Measurements from ENCODE around the gene PGA3.
"Not testable (repeated sequence)": the region's sequence is repeated elsewhere in the genome, so short reads cannot be mapped to it uniquely, and the experiment has no call there.

Gene PGA3

DNA sequence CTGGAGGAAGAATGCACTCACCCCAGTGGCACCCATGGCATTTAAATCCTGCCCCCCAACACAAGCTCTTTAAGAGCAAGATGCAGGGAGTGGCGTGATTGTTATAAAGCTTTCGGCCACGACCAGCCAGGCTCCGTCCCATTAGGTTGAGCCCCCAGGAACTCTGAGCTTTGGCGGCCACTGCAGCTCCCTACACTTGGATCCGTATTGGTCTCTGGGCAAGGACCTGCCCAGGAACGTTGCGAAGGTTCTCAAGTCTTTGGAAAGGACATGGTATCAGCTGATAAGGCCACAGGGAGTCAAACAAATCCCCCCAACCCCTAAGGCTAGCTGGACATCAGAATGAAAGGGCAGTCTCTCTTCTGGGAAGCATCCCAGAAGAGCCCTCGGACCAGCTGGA, 32.7 kb upstream of the PGA3 start:
- in situ Hi-C loops (cut with HindIII; ENCODE audit: low sequenced_read_pairs), result no loop called here

DNA sequence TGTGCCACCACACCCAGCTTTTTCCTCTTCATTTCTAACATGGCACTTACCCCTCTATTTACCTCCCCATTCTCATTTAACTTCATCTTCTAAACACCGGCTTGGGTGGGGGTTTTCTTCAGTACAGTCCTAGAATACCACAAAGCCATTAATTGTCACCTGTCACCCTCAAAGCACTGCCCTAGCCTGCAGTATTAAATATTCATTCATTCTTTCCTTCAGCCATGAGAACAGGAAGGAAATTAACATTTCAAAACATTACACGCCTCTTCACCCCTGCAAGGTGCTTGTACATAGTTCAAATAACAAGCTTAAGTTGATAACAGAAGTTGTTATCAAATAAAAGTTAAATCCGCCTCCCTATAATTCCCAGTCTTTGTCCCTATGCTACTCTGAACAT, 31.4 kb upstream of the PGA3 start:
- in situ Hi-C loops (cut with HindIII; ENCODE audit: low sequenced_read_pairs), result no loop called here

DNA sequence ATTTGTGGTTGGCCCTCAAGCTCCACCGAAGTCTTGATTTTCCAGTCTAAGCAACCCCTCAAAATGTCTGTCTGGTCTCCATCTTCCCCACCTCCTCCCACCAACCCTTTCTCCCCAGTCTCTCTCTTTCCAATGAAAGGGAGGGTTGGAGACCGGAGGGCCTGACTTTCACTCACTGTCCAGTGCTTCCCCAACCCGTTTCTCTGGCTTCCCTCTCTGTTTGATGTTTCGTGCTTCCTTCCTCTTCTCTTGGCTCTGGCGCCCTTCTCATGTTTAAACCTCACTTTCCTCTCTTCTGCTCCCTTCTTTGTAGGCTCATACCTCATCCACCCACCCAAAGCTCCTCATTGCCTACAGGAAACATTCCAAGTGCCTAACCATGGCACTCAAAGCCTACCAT, 31.0 kb upstream of the PGA3 start:
- in situ Hi-C loops (cut with HindIII; ENCODE audit: low sequenced_read_pairs), result no loop called here

DNA sequence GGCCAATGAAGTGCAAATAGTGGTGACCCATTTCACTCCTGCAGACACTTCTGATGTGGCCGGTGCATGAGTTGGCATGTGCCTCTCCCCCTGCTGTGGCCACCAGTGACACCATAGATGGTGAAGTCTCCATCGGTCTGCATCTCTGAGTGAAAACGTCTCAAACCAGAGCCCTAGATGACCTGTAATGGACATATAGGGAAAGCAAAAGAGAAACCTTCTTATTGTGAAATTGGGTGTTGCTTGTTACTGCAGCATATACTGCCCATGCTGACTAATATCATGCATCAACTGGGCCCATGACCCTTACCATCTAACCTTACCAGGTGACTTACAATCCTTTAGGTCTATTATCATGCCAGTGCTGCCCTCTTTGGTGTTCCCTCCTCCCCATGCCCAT, 30.4 kb upstream of the PGA3 start:
- in situ Hi-C loops (cut with HindIII; ENCODE audit: low sequenced_read_pairs), result no loop called here

DNA sequence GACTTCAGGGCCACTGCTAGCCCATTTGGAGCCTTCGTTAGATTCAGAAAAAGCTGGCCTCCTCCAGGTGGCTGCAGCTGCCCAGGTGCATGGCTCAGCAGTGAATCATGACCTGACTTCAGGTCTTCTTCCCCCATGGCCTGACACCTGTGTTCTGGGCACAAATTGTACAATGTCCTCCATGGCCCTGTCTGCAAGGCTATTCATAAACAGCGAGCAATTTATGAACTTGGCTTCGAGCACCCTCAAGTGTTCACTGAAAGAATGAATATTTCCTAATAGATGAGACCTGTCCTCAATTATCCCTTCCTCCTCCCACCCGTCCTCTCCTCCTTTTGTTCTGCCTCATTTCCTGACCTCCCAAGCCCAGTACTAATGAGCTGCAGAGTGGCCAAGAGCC, 29.9 kb upstream of the PGA3 start:
- in situ Hi-C loops (cut with HindIII; ENCODE audit: low sequenced_read_pairs), result no loop called here

DNA sequence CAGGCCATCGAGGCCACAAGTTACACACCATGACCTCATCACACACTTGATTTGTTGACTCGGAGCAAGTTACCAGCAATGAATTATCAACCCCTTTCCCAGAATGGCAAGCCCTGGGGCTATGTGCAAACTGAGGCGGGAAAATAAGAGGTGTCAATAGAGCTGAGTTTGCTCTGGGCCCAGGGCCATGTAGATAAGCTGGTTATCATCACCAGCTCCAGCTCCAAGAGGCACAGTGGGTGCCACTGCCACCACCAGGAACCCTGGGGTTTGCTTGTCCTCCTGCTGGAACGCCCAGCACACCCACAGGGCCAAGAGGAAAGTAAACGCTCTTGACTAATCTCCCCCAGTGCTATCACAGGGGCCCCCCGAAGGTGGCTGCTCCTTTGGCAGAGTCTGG, 29.0 kb upstream of the PGA3 start:
- in situ Hi-C loops (cut with HindIII; ENCODE audit: low sequenced_read_pairs), result no loop called here

DNA sequence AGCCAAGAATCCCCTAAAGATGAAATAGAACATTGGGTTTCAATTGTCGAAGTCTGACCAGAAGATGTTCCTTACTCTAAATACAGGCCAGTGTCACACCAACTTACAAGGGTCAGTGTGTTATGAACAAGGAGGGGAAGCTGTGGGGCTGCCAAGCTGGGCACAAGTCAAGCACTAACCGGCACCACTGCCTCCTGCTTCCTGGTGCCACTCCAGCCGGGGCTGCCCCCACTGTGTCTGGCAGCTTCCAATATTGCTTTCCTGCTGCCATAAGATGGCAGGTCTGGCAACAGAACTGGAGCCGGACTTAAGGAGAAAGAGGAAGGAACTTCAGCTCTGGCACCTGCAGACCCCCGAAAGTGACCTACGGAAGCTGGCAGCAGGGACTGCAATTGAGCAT, 28.4 kb upstream of the PGA3 start:
- in situ Hi-C loops (cut with HindIII; ENCODE audit: low sequenced_read_pairs), result no loop called here

DNA sequence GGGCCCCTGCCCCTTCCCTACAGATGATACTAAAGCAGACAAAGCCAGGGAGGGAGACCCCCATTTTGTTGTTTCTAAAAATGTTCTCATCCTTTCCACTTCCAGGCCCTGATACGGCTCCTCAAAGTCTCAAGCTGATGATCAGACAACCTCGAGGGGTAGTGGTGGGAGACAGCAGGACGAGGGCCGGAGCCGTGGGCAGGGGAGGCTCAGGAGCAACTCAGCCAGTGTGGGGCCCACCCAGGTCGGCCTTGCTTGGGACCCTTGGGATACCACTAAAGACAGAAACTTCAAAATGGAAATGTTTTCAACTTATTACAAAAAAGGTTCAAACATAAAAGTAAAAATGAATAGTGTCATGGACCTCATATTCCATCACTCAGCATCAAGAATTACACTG, 26.9 kb upstream of the PGA3 start:
- in situ Hi-C loops (cut with HindIII; ENCODE audit: low sequenced_read_pairs), result no loop called here

DNA sequence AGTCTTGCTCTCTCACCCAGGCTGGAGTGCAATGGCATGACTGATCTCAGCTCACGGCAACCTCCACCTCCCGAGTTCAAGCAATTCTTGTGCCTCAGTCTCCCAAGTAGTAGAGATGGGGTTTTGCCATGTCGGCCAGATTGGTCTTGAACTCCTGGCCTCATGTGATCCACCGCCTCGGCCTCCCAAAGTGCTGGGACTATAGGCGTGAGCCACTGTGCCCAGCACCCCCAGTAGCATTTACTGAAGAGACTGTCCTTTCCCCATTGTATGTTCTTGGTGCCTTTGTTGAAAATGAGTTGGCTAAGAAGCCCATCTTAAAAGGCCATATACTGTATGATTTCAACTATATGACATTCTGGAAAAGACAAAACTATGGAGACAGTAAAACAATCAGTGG, 23.1 kb upstream of the PGA3 start:
- in situ Hi-C loops (cut with HindIII; ENCODE audit: low sequenced_read_pairs), result not testable (repeated sequence)

DNA sequence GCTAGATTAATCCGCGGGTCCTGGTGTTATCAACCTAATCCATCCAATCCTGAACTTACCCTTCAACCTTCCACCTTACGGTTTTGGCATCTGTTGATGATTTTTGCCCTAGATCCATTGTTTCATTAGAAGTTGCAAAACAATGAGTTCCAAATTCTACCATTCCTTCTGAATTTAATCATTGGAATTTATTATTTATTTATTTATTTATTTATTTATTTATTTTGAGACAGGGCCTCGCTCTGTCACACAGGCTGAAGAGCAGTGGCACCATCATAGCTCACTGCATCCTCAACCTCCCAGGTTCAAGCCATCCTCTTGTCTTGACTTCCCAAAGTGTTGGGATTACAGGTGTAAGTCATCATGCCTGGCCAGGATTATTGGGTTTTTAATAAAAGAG, 21.8 kb upstream of the PGA3 start:
- in situ Hi-C loops (cut with HindIII; ENCODE audit: low sequenced_read_pairs), result no loop called here

DNA sequence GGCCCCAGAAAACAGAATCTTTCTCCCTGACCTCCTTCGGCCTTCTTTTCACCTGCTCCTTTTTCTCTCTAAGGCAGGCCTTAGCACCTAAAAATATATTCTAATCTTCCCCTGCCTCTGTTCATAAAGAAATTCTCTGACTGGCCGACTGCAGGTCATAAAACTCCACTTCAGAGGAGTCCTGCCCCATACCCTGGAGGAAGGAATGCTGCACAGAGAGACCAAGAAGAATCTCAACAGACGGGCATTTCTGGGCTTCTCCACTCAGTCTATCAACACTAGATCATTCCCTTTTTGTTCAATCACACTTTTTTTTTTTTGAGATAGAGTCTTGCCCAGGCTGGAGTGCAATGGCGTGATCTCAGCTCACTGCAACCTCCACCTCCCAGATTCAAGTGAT, 19.7 kb upstream of the PGA3 start:
- in situ Hi-C loops (cut with HindIII; ENCODE audit: low sequenced_read_pairs), result no loop called here

DNA sequence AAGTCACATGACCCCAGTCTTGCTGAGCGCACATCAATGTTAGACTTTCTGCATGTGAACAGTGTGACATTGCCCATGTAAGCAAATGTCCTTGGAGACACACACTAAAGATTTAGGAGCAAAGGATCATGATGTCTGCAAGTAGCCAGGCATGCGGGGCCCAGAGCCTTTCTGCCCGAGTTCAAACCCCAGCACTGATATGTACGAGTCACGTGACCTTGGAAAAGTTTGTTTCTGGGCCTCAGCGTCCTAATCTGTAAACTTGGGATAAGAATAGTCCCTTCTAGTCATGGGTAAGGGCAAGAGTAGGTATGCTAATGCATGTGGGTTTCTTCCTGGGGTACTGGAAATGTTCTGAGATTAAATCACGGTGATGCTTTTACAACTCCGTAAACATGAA, 16.8 kb upstream of the PGA3 start:
- in situ Hi-C loops (cut with HindIII; ENCODE audit: low sequenced_read_pairs), result no loop called here

DNA sequence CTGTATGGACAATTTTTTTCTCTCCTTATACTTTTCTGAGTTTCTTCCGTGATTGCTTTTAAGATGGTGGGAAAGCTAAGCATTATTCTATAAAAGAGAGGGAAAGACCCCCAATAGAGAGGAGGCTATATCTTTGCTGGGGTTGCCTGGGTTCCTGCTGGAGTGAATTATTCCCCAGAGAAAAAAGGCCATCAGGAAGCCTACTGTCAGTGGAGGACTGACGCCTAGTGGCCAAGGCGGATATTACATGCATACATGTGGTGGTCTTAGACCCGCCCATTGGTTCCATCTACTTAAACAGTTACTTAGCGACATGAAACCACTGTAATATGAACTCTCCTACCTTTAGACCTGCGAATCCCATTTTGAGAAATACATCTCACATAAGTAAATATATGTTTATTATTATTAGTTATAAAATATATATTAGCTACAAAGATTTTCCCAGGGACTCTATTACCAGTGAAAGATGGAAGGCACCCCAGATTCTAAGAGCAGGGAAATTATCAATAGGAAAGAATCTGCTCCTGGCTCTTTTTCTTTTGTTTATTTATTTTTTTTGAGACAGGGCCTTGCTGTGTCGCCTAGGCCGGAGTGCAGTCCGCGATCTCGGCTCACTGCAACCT, 15.7 kb upstream of the PGA3 start:
- in situ Hi-C loops (cut with HindIII; ENCODE audit: low sequenced_read_pairs), result no loop called here

DNA sequence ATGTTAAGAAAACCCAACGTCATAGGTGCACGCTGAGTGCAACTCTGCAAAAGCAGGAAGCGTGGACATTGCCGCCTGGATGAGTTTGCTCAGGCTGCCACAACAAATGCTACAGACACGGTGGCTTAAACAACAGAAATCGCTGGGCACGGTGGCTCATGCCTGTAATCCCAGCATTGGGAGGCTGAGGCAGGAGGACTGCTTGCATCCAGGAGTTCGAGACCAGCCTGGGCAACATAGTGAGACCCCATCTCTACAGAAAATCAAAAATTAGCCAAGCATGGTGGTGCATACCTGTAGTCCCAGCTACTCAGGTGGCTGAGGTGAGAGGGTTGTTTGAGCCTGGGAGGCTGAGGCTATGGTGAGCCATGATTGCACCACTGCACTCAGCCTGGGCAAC, 13.4 kb upstream of the PGA3 start:
- in situ Hi-C loops (cut with HindIII; ENCODE audit: low sequenced_read_pairs), result no loop called here

DNA sequence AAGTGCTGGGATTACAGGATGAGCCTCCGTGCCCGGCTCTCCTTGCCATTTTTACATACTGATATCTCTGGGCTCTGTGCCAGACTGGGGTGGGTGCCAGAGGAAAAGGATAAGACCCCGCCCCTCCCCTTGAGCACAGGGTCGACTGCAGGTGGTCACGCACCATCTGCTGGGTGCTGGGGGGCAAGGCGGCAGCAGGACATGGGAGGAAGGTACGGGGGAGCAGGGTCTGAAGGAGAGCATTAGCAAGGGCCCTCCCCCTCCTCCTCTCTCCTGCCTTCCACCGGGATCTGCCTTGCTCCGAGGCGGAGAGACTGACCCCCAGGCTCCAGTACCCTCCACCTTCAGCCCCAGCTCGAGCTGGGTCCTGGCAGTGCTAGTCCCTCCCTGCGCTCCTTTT, 9.7 kb upstream of the PGA3 start:
- in situ Hi-C loops (cut with HindIII; ENCODE audit: low sequenced_read_pairs), result no loop called here

DNA sequence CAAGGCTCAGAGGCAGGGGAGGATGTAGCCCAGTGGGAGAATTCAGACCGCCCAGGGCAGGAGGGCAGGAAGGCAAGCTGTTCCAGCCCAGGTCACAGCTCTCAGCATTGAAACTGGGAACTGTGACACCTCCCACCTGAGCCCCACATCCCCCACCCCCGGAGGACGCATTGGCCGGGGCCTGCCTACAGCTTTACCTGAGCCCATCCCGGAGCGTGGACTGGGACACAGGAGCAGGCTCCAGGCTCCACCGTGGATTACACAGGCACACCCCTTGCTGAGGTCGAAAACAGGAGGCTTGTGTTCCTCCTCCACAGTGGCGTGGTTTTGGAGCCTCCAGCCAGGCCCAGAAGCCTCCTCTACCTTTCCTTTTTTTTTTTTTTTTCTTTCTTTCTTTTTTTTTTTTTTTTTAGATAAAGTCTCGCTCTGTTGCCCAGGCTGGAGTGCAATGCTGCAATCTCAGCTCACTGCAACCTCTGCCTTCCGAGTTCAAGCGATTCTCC, 9.1 kb upstream of the PGA3 start:
- in situ Hi-C loops (cut with HindIII; ENCODE audit: low sequenced_read_pairs), result no loop called here

DNA sequence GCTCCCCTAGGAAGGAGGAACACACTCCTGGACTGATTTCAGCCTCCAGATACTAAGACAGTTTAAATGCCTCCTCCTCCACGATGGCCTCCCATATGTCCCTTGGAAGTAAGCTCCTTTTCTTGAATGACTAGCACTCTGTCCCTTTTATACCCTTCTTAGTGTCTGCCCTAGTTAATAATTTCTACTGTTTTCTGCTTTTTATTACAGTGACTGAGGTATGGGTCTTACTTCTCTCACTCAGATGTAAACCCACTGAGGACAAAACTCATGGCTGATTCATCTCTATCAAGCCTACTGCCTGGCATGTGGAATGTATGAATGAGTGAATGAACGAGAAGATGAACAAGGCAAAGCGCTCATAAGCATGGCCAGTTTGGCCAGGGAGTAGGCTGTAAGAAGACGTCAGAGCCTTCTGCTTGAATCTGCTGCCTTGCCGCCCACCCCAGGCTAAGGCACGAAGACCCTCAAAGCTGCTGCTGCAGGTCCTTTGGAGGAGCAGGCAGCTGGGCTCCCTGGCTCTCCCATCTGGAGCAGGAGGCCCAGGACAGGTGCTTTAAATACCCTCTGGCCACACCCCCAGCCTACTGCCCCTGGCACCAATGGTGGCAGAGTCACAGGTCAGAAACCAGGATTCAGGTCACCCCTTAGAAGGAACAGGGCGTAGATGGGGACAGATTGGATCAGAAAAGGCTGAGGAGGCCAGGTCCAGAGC, 8.2 kb upstream of the PGA3 start:
- in situ Hi-C loops (cut with HindIII; ENCODE audit: low sequenced_read_pairs), result no loop called here

DNA sequence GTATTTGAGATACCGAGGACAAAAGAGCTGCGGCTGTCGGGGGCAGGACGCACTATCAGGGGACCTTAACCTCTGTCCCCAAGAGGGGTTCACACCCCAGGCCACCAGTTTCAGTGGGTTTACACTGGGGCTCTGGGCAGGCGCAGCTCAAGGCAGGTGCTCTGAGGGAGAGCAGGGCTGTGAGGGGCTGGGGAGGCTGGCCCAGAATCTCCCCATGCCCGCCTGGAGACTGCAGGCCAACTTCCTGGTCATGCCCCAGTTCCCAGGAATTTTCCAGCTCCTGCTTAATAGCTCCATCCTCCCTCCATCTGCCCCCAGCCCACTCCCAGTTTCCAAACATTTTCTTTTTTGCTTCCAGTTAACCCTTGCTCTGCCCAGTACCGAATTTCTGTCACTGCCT, 7.6 kb upstream of the PGA3 start:
- in situ Hi-C loops (cut with HindIII; ENCODE audit: low sequenced_read_pairs), result no loop called here

DNA sequence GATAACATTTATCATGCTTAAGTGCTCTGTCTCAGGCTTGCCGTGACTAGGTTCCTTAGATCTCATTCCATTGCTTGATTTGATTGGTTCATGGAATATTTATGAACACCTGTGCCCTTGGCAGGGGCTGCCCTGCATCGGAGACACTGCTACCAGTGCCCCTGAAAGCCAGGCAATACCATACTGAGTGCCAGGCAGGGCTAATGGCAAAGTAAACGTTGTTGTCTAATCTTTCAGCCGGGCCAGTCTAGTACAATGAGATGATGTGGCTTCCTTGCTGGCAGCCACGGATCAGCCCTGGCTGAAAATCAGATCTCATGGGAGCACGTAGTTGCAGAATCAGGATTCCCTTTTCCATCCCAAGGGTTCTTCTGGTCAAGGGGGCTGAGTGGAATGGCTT, 5.0 kb upstream of the PGA3 start:
- in situ Hi-C loops (cut with HindIII; ENCODE audit: low sequenced_read_pairs), result no loop called here

DNA sequence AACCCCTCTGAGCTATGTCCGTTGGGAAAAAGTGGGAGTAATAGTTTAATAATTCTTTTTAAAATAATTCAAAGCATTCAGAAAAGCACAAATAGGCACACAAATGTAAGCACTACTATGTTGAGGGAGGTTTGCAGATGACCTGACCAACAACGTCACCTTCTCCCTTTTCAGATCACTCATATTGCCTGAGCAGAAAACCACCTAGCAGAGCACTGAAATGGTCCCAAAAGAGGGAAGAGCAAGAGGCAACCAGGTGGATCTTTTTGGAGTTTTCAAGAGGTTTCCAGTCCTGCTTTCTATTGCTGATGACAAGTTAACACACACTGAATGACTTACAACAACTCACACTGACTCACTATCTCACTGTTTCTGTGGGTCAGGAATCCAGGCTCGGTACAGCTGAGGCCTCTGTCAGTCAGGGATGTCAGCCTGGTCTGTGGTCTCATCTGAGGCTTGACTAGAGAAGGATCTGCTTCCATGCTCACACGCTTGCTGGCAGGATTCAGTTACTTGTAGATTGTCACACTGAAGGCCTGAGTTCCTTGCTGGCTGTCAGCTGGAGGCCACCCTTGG, 4.3 kb upstream of the PGA3 start:
- in situ Hi-C loops (cut with HindIII; ENCODE audit: low sequenced_read_pairs), result no loop called here

DNA sequence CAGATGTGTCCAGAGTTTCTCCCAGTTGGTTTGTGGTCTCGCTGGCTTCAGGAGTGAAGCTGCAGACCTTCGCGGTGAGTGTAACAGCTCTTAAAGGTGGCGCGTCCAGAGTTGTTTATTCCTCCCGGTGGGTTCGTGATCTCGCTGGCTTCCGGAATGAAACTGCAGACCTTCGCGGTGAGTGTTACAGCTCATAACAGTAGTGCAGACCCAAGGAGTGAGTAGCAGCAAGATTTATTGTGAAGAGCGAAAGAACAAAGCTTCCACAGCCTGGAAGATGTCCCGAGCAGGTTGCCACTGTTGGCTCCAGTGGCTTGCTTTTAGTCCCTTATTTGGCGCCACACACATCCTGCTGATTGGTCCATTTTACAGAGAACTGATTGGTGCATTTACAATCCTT, 1.8 kb upstream of the PGA3 start:
- in situ Hi-C loops (cut with HindIII; ENCODE audit: low sequenced_read_pairs), result no loop called here

DNA sequence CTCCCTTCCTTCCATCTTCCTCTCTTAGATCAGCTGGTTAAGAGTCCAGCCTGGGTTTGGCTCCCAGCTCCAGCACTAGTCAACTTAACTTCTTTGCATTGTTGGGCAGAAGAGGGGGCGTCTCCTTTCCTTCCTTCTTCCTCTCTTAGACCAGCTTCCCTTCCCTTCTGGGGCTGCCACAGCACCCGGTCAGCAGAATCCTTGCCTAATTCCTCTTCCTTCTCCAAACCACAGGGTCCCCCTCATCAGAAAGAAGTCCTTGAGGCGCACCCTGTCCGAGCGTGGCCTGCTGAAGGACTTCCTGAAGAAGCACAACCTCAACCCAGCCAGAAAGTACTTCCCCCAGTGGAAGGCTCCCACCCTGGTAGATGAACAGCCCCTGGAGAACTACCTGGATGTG, 558 bp downstream of the PGA3 start:
- in situ Hi-C loops (cut with HindIII; ENCODE audit: low sequenced_read_pairs), result not testable (repeated sequence)
